Endothelial cell of umbilical vein (primary cell): ENCODE measurements around the gene PEX16.

Experiments used
- EZH2 ChIP-seq: IDR thresholded peaks from 2 replicates; pipeline ENCODE4 v1.6.1; 2012; ENCODE audit warnings: borderline replicate concordance, low read depth, mild to moderate bottlenecking, moderate library complexity, low read length, inconsistent platforms; ENCODE audit not compliant: severe bottlenecking
- FOS ChIP-seq: IDR thresholded peaks from 2 replicates; pipeline ENCODE4 v1.6.1; 2011; ENCODE audit warnings: mild to moderate bottlenecking, low read length, moderate library complexity, borderline replicate concordance; ENCODE audit not compliant: insufficient read depth
- GATA2 ChIP-seq: IDR thresholded peaks from 2 replicates; pipeline ENCODE4 v1.7.0; 2011; ENCODE audit warnings: low read depth, mild to moderate bottlenecking, moderate library complexity, mixed read lengths, low read length; ENCODE audit not compliant: insufficient read length, insufficient read depth
- JUN ChIP-seq: IDR thresholded peaks from 2 replicates; pipeline ENCODE4 v1.6.1; 2011; ENCODE audit warnings: borderline replicate concordance, low read depth; ENCODE audit not compliant: insufficient read length, insufficient read depth
- MAX ChIP-seq: IDR thresholded peaks from 2 replicates; pipeline ENCODE4 v1.6.1; 2011; ENCODE audit not compliant: insufficient read depth, insufficient read length
- MYC ChIP-seq: IDR thresholded peaks from one replicate; pipeline ENCODE4 v1.6.1; 2011; ENCODE audit warnings: mild to moderate bottlenecking, low read depth, low read length
- POLR2A ChIP-seq: IDR thresholded peaks from 2 replicates; pipeline ENCODE4 v1.6.1; 2012; ENCODE audit warnings: low read depth, mild to moderate bottlenecking, control low read depth, low read length
- POLR2AphosphoS5 ChIP-seq: IDR thresholded peaks from 2 replicates; pipeline ENCODE4 v1.6.1; 2012; ENCODE audit warnings: low read depth, mild to moderate bottlenecking, control low read depth, low read length, moderate library complexity; ENCODE audit not compliant: insufficient read depth
- TF ChIP-seq, protein P1 (sequence below), 2 donors: IDR thresholded peaks; 1 replicate in 1 of 2; 2 replicates in 1 of 2; pipeline ENCODE4 v1.5.1; 2011; ENCODE audit warnings: low read length in 2 of 2, mild to moderate bottlenecking in 2 of 2, moderate library complexity in 2 of 2, control low read depth in 1 of 2, inconsistent platforms in 1 of 2, low read depth in 1 of 2; ENCODE audit not compliant: insufficient read depth in 1 of 2; ENCODE audit errors: extremely low read depth in 1 of 2

- TF ChIP-seq, protein P1, sequence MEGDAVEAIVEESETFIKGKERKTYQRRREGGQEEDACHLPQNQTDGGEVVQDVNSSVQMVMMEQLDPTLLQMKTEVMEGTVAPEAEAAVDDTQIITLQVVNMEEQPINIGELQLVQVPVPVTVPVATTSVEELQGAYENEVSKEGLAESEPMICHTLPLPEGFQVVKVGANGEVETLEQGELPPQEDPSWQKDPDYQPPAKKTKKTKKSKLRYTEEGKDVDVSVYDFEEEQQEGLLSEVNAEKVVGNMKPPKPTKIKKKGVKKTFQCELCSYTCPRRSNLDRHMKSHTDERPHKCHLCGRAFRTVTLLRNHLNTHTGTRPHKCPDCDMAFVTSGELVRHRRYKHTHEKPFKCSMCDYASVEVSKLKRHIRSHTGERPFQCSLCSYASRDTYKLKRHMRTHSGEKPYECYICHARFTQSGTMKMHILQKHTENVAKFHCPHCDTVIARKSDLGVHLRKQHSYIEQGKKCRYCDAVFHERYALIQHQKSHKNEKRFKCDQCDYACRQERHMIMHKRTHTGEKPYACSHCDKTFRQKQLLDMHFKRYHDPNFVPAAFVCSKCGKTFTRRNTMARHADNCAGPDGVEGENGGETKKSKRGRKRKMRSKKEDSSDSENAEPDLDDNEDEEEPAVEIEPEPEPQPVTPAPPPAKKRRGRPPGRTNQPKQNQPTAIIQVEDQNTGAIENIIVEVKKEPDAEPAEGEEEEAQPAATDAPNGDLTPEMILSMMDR (IDR thresholded peaks at IDR 0.05; ENCODE audit: extremely low read depth in 1 of 2, insufficient read depth in 1 of 2, low read depth in 1 of 2, low read length in 2 of 2): no peak
- TF ChIP-seq JUN: no peak
- no peak for TF ChIP-seq POLR2A
- TF ChIP-seq MYC: no peak
- no peak for TF ChIP-seq GATA2
- no peak for TF ChIP-seq POLR2AphosphoS5
- TF ChIP-seq EZH2: no peak
- no peak for TF ChIP-seq FOS
- TF ChIP-seq MAX: no peak
Measured at GRCh38 chr11:45934580-45935318, 17.1 kb upstream of the PEX16 start.
